ENCODE results near the gene RAF1. TPM values are rescaled to one million over a fixed set of nuclear protein-coding genes. Genes with fewer than 3 reads are reported as not detected.

The RAF1 gene
- total RNA-seq, 1 experiment from 2014 or later = 64.3 TPM

- POLR2A ChIA-PET = no interaction called here
Observed at GRCh38 chr3:12566976-12567375, 96.9 kb downstream of the RAF1 start.

More at GRCh38 chr3:12566976-12567375, 96.9 kb downstream of the RAF1 start:
- Histone ChIP-seq H3K4me1 (ENCODE audit: control insufficient read depth in 1 of 2, insufficient read depth in 2 of 2, low read length in 2 of 2) (peaks cover 5 to 6% of the 10 kb centered on the region in 2 experiments), H3K27ac (ENCODE audit: low read depth, low read length) (no peak overlapping the region), H3K9me3 (ENCODE audit: control insufficient read depth in 1 of 2, insufficient read depth in 1 of 2, low read depth in 1 of 2, low read length in 2 of 2) (no peaks in the 10 kb centered on the region), H4K20me1 (ENCODE audit: insufficient read depth) (0 out of 2 replicates have a peak, but pooled peaks cover 5% of the 10 kb centered on the region), H3K4me3 (replicated peaks in 1 of 2; ENCODE audit: low read depth in 1 of 2, low read length in 2 of 2) (no peak overlapping the region), H3K27me3 (ENCODE audit: insufficient read depth, low read length) (no peaks in the 10 kb centered on the region), H2AFZ (ENCODE audit: low read depth, low read length, poor library complexity, severe bottlenecking) (no peak overlapping the region), H3K4me2 (ENCODE audit: low read length) (no peak overlapping the region), H3K9me2 (ENCODE audit: insufficient read depth) (no peaks in the 10 kb centered on the region), H3K36me3 (ENCODE audit: control insufficient read depth in 1 of 2, insufficient read depth in 2 of 2, low read length in 2 of 2) (peaks cover 14 to 17% of the 10 kb centered on the region in 2 experiments; a peak in 2 of 4 replicates), H3K9ac (ENCODE audit: low read length) (no peak overlapping the region), H3K79me2 (ENCODE audit: insufficient read depth, low read length) (peaks cover 67% of the 10 kb centered on the region)
- ChIA-PET CTCF (no interaction called here), RAD21 (ENCODE audit: low non-redundant PET in 1 of 2, low total read pairs in 2 of 2, uncharacterized antibody in 2 of 2, unreplicated experiment in 2 of 2) (no interaction called here)
- BruUV-seq (replicated peaks) = no TSS peak
- intact Hi-C loops (cut with micrococcal nuclease) = no loop called here
- ATAC-seq (no peak), DNase-seq (ENCODE audit: low read depth, low spot score) (no peak)
- TF ChIP-seq EGR1 (IDR thresholded peaks at IDR 0.05; ENCODE audit: low read depth) (no peak), SP1 (IDR thresholded peaks at IDR 0.05; ENCODE audit: low read depth) (no peak), CBX3 (IDR thresholded peaks at IDR 0.05; ENCODE audit: low read depth) (no peak), JUND (IDR thresholded peaks at IDR 0.05) (no peak), POLR2AphosphoS5 (IDR thresholded peaks at IDR 0.05; ENCODE audit: low read depth, low read length) (no peak), ELF1 (IDR thresholded peaks at IDR 0.05; ENCODE audit: borderline replicate concordance, low read depth) (no peak), FOSL1 (IDR thresholded peaks at IDR 0.05; ENCODE audit: low read depth) (no peak), ATF3 (IDR thresholded peaks at IDR 0.05) (no peak), POLR2A (IDR thresholded peaks at IDR 0.05; ENCODE audit: borderline replicate concordance, extremely low read depth, insufficient read depth, insufficient read length) (no peak), SRF (IDR thresholded peaks at IDR 0.05; ENCODE audit: low read depth) (no peak), ZNF274 (IDR thresholded peaks at IDR 0.05; ENCODE audit: low read depth, low read length) (no peak)
- TF ChIP-seq, protein P1, sequence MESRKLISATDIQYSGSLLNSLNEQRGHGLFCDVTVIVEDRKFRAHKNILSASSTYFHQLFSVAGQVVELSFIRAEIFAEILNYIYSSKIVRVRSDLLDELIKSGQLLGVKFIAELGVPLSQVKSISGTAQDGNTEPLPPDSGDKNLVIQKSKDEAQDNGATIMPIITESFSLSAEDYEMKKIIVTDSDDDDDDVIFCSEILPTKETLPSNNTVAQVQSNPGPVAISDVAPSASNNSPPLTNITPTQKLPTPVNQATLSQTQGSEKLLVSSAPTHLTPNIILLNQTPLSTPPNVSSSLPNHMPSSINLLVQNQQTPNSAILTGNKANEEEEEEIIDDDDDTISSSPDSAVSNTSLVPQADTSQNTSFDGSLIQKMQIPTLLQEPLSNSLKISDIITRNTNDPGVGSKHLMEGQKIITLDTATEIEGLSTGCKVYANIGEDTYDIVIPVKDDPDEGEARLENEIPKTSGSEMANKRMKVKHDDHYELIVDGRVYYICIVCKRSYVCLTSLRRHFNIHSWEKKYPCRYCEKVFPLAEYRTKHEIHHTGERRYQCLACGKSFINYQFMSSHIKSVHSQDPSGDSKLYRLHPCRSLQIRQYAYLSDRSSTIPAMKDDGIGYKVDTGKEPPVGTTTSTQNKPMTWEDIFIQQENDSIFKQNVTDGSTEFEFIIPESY (IDR thresholded peaks at IDR 0.05; ENCODE audit: extremely low read depth, insufficient replicate concordance, low read length) = no peak
- TF ChIP-seq, protein P2, sequence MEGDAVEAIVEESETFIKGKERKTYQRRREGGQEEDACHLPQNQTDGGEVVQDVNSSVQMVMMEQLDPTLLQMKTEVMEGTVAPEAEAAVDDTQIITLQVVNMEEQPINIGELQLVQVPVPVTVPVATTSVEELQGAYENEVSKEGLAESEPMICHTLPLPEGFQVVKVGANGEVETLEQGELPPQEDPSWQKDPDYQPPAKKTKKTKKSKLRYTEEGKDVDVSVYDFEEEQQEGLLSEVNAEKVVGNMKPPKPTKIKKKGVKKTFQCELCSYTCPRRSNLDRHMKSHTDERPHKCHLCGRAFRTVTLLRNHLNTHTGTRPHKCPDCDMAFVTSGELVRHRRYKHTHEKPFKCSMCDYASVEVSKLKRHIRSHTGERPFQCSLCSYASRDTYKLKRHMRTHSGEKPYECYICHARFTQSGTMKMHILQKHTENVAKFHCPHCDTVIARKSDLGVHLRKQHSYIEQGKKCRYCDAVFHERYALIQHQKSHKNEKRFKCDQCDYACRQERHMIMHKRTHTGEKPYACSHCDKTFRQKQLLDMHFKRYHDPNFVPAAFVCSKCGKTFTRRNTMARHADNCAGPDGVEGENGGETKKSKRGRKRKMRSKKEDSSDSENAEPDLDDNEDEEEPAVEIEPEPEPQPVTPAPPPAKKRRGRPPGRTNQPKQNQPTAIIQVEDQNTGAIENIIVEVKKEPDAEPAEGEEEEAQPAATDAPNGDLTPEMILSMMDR (IDR thresholded peaks at IDR 0.05 in 2 of 3, conservative IDR thresholded peaks at IDR 0.05 in 1 of 3; ENCODE audit: borderline replicate concordance in 1 of 3, insufficient read depth in 1 of 3, low read depth in 2 of 3, low read length in 2 of 3) = no peak
